HAP-1 (cell line): Measurements from ENCODE around the gene TPCN2.

Experiments used
- DNase-seq, 2 experiments: peaks; one replicate each; pipeline ENCODE4 v3.0.0-alpha.2; 2016 to 2020; ENCODE audit warnings: low spot score in 2 of 2
- H3K27me3 ChIP-seq: fragments of 250-450 bp; sonication (Bioruptor Pico); 2 replicates; pipeline ENCODE4 v1.5.1; 2020; ENCODE audit warnings: low read depth, mild to moderate bottlenecking, moderate library complexity
- H3K36me3 ChIP-seq: fragments of 250-450 bp; sonication (Bioruptor Pico); replicated peaks from 2 replicates; pipeline ENCODE4 v1.5.1; 2020; ENCODE audit warnings: mild to moderate bottlenecking
- H3K4me1 ChIP-seq: fragments of 250-450 bp; sonication (Bioruptor Pico); 2 replicates; pipeline ENCODE4 v1.5.1; 2020; ENCODE audit warnings: mild to moderate bottlenecking
- H3K4me3 ChIP-seq: fragments of 250-450 bp; sonication (Bioruptor Pico); 2 replicates; pipeline ENCODE4 v1.5.1; 2020; ENCODE audit warnings: mild to moderate bottlenecking, moderate library complexity
- H3K9me3 ChIP-seq: fragments of 250-450 bp; sonication (Bioruptor Pico); 2 replicates; pipeline ENCODE4 v1.5.1; 2020; ENCODE audit warnings: mild to moderate bottlenecking, moderate library complexity
- in situ Hi-C: fragments of 300-500 bp; cut with MboI; formaldehyde crosslinking; loops from 3 replicates; pipeline ENCODE4 v1.14.3; 2020; ENCODE audit warnings: low sequenced_read_pairs, inconsistent platforms, mixed read lengths

The TPCN2 gene

GRCh38 chr11:69039501-69039900 is 9.2 kb upstream of the TPCN2 start:
- H3K36me3 ChIP-seq: no peaks in the 10 kb centered on the region
- in situ Hi-C loops: no loop called here
- H3K27me3 ChIP-seq: no peaks in the 10 kb centered on the region
- no peak for DNase-seq
- H3K9me3 ChIP-seq: no peaks in the 10 kb centered on the region
- no peak overlapping the region for H3K4me3 ChIP-seq
- H3K4me1 ChIP-seq: peaks cover 19% of the 10 kb centered on the region

- H3K36me3 ChIP-seq: no peaks in the 10 kb centered on the region
- no peaks in the 10 kb centered on the region for H3K9me3 ChIP-seq
- DNase-seq: no peak
- H3K4me3 ChIP-seq: no peak overlapping the region
- peaks cover 22% of the 10 kb centered on the region for H3K4me1 ChIP-seq
- no peaks in the 10 kb centered on the region for H3K27me3 ChIP-seq
- in situ Hi-C loops: no loop called here
Observed at GRCh38 chr11:69040051-69040450, 8.7 kb upstream of the TPCN2 start.

- Histone ChIP-seq H3K4me3 (no peak overlapping the region), H3K27me3 (no peaks in the 10 kb centered on the region), H3K9me3 (no peaks in the 10 kb centered on the region), H3K4me1 (peaks cover 22% of the 10 kb centered on the region), H3K36me3 (no peaks in the 10 kb centered on the region)
- in situ Hi-C loops: no loop called here
- peak; percentile 61 to 77 for DNase-seq
Observed at GRCh38 chr11:69040581-69041260, 8.0 kb upstream of the TPCN2 start.

GRCh38 chr11:69041516-69041915 is 7.2 kb upstream of the TPCN2 start:
- peaks cover 22% of the 10 kb centered on the region for H3K4me1 ChIP-seq
- no peak for DNase-seq
- no peaks in the 10 kb centered on the region for H3K36me3 ChIP-seq
- H3K27me3 ChIP-seq: no peaks in the 10 kb centered on the region
- in situ Hi-C loops: no loop called here
- no peak overlapping the region for H3K4me3 ChIP-seq
- no peaks in the 10 kb centered on the region for H3K9me3 ChIP-seq

GRCh38 chr11:69044111-69045013 is 4.4 kb upstream of the TPCN2 start:
- in situ Hi-C loops: no loop called here
- Histone ChIP-seq H3K36me3 (no peaks in the 10 kb centered on the region), H3K4me3 (no peak overlapping the region), H3K4me1 (peaks cover 27% of the 10 kb centered on the region), H3K9me3 (no peaks in the 10 kb centered on the region; the same call in 1 of the 2 replicates), H3K27me3 (no peaks in the 10 kb centered on the region)
- peak; percentile 12 to 56 for DNase-seq

- Histone ChIP-seq H3K4me3 (peak overlapping the region; percentile 58), H3K36me3 (no peaks in the 10 kb centered on the region), H3K4me1 (peaks cover 13% of the 10 kb centered on the region), H3K27me3 (no peaks in the 10 kb centered on the region), H3K9me3 (no peaks in the 10 kb centered on the region; the same call in 1 of the 2 replicates)
- in situ Hi-C loops: no loop called here
- no peak for DNase-seq
Observed at GRCh38 chr11:69048031-69048693, 570 bp upstream of the TPCN2 start.

GRCh38 chr11:69049490-69049867 is 747 bp downstream of the TPCN2 start:
- Histone ChIP-seq H3K4me3 (peak overlapping the region; percentile 58), H3K4me1 (peaks cover 9% of the 10 kb centered on the region), H3K36me3 (0 out of 2 replicates have a peak, but pooled peaks cover 2% of the 10 kb centered on the region), H3K27me3 (no peaks in the 10 kb centered on the region), H3K9me3 (no peaks in the 10 kb centered on the region; the same call in 1 of the 2 replicates)
- no peak for DNase-seq
- in situ Hi-C loops: no loop called here

- H3K36me3 ChIP-seq: peaks cover 3% of the 10 kb centered on the region; the same call in 1 of the 2 replicates
- in situ Hi-C loops: no loop called here
- H3K9me3 ChIP-seq: no peaks in the 10 kb centered on the region; the same call in 1 of the 2 replicates
- H3K4me3 ChIP-seq: no peak overlapping the region
- no peaks in the 10 kb centered on the region for H3K27me3 ChIP-seq
- peaks cover 5% of the 10 kb centered on the region; the same call in 1 of the 2 replicates for H3K4me1 ChIP-seq
- no peak for DNase-seq
Observed at GRCh38 chr11:69050592-69051380, 2.1 kb downstream of the TPCN2 start.

- DNase-seq: no peak
- in situ Hi-C loops: no loop called here
- Histone ChIP-seq H3K27me3 (no peaks in the 10 kb centered on the region), H3K9me3 (no peaks in the 10 kb centered on the region; the same call in 1 of the 2 replicates), H3K4me1 (peaks cover 5% of the 10 kb centered on the region; the same call in 1 of the 2 replicates), H3K4me3 (no peak overlapping the region), H3K36me3 (peaks cover 3% of the 10 kb centered on the region)
Observed at GRCh38 chr11:69051381-69052342, 2.9 kb downstream of the TPCN2 start.

GRCh38 chr11:69052343-69053168 is 3.8 kb downstream of the TPCN2 start:
- Histone ChIP-seq H3K36me3 (peaks cover 3% of the 10 kb centered on the region), H3K4me1 (peaks cover 5% of the 10 kb centered on the region; the same call in 1 of the 2 replicates), H3K4me3 (no peak overlapping the region), H3K27me3 (no peaks in the 10 kb centered on the region), H3K9me3 (no peaks in the 10 kb centered on the region; the same call in 1 of the 2 replicates)
- in situ Hi-C loops: no loop called here
- no peak for DNase-seq

- peaks cover 3% of the 10 kb centered on the region for H3K36me3 ChIP-seq
- H3K4me1 ChIP-seq: peaks cover 4% of the 10 kb centered on the region; the same call in 1 of the 2 replicates
- H3K9me3 ChIP-seq: no peaks in the 10 kb centered on the region; the same call in 1 of the 2 replicates
- no peak for DNase-seq
- H3K4me3 ChIP-seq: no peak overlapping the region
- no peaks in the 10 kb centered on the region for H3K27me3 ChIP-seq
- in situ Hi-C loops: no loop called here
Observed at GRCh38 chr11:69053169-69053477, 4.4 kb downstream of the TPCN2 start.
